HuH-7 (cell line): Measurements from ENCODE around the gene USHBP1.
"Not testable (repeated sequence)": the region's sequence is repeated elsewhere in the genome, so short reads cannot be mapped to it uniquely, and the experiment has no call there.

ENCODE experiments used
- DNase-seq: peaks from one replicate; pipeline ENCODE4 v3.0.0; 2011; ENCODE audit warnings: low spot score

Gene USHBP1

GRCh38 chr19:17294051-17294891, 29.7 kb upstream of the USHBP1 start:
- no peak for DNase-seq

GRCh38 chr19:17293605-17294004, 29.1 kb upstream of the USHBP1 start:
- no peak for DNase-seq

DNA sequence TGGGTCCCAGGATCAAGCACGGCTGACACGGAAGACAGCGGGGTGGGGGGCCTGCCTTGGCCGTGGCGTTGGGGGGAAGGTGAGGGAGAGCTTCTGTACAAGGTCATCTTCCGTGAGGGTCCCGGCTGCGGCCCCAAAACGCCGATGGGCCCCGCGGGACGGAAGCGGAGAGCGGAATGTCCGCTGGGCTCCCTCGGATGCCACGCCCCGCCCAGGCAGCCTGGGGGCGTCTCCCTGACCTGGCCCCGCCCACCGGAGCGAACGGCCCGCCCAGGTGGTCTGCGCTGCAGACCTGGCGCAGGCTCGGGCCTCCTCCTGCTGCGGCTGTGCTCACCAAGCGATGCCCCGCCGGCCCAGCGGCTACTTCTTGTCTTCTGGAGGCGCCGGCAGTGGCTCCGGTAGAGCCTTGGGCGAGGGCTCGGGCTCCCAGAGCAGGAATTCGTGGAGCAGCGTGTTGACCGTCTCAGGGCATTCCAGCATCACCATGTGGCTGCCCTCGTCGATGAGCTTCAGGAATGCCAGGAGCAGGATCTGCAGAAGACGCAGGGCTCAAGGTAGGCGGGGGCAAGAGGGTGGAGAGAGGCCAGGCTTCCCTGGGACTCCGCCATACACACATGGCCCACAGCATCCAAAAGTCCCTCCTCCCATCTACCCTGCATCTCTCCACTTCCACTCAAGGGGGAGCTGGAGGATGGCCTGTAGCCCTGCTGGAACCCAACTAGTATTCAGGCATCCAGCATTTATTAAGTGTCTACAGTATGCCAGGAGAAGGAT, 27.9 kb upstream of the USHBP1 start:
- DNase-seq: peak; percentile 89

DNA sequence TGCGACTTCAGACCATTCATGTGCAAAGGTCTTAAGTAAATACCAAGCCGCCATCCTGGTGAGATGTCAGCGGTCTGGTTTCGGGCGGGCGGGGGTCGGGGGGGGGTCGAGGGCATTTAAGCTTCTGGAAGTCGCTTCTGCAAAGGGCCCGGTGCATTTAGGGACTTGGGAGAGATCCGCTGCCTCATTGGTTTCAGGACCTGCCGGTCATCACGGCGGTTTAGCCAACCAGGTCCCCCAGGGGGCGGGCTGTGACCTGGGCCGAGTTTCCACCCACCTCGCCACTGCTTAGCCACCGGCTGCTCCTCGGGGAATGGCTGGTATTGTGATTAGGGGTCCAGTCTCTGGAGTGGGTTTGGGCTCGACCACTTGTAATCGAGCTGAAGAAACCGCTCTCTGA, 24.9 kb upstream of the USHBP1 start:
- DNase-seq: peak; percentile 77

- DNase-seq: no peak
Measured at GRCh38 chr19:17286752-17287151, 22.2 kb upstream of the USHBP1 start.

DNA sequence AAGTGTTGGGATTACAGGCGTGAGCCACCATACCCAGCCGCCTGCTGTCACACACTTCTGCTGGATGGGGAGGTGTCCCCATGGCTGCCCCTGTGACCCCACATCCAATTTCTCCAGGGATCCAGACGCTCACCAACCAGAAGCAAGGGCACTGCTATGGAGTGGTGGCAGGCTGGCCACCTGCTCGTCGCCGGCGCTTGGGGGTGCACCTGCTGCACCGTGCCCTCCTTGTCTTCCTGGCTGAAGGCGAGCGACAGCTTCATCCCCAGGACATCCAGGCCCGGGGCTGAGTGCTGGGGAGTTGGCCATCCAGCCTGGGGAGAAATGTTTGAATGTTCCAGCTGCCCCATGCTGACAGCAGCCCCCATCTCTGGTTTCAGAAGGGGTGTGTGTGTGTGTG, 21.7 kb upstream of the USHBP1 start:
- no peak for DNase-seq

GRCh38 chr19:17285415-17286135, 21.0 kb upstream of the USHBP1 start:
- no peak for DNase-seq

GRCh38 chr19:17283504-17283996, 19.0 kb upstream of the USHBP1 start:
- no peak for DNase-seq

- peak; percentile 93 for DNase-seq
Measured at GRCh38 chr19:17282488-17283125, 18.1 kb upstream of the USHBP1 start.

DNA sequence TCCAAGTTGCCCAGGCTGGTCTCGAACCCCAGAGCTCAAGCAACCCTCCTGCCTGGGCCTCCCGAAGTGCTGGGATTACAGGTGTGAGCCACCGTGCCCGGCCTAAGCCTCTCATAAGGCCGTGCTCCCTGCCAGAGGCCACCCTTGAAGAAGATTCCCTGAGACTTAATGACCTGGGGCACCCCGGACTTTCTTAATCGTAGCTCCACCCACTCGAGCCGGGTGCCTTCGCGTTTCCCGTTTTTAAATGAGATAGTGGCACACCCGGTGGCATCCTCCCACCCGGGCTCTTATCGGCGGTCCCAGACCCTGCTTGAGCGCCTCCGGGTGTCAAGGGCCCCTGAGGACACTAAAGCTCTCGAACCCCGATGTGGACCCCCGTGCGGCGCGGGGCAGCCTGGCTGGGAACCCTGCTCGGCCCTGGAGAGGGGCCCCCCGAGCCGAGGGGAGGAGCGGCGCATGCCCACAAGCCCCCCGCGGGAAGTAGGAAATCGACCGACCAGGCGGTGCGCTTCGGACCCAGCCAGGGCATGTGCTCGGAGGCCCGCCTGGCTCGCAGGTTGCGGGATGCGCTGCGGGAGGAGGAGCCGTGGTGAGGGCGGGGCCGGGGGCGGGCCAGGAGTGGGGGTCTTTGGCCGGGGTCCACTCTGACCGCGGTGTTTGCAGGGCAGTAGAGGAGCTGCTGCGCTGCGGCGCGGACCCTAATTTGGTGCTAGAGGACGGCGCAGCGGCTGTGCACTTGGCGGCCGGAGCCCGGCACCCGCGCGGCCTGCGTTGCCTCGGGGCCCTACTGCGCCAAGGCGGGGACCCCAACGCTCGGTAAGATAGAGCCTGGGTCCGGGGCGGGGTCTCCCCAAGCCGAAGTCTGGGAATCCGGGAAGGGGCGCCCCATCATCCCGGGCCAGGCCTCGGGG, 17.1 kb upstream of the USHBP1 start, which contains the start of gene ANKLE1:
TSS of gene ANKLE1 (plus strand) at position 511 of the 914 bp plus-strand sequence. CDS start at position 531, 20 bp downstream.
- DNase-seq: peak; percentile 56

DNA sequence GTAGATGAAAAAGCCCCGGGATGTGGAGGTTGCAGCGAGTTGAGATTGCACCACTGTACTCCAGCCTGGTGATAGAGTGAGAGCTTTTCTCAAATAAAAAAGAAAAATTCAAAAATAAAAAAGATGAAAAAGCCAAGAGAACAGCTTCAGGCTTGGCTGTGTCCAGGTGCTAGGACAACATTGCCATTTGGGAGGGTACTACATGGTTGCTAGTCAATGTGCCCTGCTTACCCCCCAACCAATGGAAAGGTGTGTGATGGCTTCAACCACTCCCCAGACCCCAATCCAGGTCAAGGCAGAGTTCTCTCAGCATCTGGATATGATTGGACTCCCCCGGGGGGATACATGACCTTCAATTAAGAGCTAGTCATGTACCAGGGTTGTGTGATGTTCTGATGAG, 14.9 kb upstream of the USHBP1 start:
- no peak for DNase-seq

GRCh38 chr19:17275441-17276175, 11.1 kb upstream of the USHBP1 start:
- no peak for DNase-seq

DNA sequence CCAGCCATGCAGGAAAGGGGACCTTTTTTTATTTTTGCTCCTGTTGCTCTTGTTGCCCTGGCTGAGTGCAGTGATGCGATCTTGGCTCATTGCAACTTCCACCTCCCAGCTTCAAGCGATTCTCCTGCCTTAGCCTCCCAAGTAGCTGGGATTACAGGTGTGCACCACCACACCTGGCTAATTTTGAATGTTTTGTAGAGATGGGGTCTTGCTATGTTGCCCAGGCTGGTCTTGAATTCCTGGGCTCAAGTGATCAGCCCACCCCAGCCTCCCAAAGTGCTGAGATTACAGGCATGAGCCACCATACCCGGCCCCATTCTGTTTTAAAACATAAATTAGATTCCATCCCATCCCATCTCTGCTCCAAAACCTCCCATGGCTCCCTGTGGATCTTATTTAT, 10.3 kb upstream of the USHBP1 start:
- not testable (repeated sequence) for DNase-seq

DNA sequence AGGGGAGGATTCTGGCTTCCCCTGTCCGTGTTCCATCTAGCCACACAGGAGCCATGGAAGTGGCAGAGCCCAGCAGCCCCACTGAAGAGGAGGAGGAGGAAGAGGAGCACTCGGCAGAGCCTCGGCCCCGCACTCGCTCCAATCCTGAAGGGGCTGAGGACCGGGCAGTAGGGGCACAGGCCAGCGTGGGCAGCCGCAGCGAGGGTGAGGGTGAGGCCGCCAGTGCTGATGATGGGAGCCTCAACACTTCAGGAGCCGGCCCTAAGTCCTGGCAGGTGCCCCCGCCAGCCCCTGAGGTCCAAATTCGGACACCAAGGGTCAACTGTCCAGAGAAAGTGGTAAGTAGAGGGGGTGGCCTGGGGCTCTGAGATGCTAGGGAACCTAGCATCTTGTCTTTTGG, 4.2 kb upstream of the USHBP1 start:
- no peak for DNase-seq

DNA sequence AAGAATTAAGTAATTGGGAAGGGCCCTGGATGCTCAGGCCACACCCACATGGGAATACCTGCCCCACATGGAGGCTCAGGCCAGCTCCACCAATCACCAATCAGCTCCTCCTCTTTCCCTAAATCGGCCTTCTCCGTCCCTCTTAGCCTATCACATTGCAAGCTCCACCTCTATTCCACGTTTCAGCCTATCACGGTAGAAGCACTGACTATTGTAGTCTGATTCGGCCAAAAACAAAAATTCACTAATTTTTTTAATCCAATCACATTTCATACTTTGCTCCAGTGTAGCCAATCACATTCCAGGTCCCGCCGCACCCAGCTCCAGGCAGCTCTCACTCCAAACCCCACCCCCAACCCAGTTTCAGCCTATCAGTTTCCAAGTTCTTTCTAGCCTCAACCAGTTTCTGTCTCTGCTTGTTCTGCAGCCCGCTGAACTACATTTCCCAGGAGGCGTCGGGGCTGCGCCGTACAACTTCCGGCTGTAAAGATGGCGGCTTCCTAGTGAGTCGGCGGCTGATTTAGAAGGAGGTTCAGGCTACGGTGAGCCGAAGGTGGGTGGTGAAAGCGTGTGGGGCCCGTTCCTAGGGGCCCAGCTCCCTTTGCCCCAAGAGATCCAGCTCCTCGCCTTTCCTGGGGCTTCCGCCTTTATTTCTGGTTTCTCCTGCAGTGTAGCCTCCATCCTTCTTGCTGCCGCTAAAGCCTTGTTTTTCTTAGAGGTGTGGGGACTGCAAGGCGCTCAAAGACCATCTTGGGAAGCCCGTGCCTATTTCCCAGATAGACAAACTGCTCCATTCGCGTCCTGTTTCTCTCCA, 2.6 kb upstream of the USHBP1 start, which contains the start of gene BABAM1:
TSS of gene BABAM1 (plus strand) at position 469 of the 814 bp plus-strand sequence. CDS start 1,364 bp downstream, outside the sequence.
- peak; percentile 100 for DNase-seq

DNA sequence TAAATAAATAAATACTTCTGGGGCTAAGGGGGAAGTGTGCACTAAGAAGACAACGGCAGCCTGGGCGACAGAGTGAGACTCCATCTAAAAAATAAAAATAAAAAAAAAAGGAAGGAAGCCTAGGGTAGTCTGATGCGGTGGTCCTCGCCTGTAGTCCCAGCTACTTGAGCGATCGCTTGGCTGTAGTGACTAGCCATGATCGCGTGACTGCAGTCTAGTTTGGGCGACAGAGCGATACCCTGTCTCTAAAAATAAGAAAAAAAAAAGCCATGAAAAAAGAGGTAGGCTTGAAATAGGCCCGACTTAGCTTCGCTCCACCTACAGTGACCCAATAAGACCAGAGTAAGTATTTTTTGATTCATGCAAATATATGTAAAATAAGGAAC, 2.0 kb upstream of the USHBP1 start:
- DNase-seq: no peak

DNA sequence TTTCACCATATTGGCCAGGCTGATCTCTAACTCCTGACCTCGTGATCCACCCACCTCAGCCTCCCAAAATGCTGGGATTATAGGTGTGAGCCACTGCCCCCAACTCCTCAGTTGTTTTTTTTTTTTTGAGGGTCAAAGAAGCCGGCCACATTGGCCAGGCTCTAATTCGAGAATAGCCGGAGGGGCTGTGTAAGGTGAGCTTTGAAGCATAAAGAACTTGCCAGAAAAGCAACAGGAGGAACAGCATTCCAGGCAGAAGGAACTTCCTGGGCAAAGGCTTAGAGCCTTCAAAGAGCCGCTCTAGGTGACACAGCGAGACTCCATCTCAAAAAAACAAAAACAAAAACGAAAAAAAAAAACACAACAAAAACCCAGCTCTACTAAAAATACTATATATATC, 1.5 kb upstream of the USHBP1 start:
- DNase-seq: no peak

- DNase-seq: no peak
Measured at GRCh38 chr19:17263712-17264640, 569 bp downstream of the USHBP1 start.
